ENCODE results near the gene DEPDC7. TPM values are rescaled to one million over a fixed set of nuclear protein-coding genes. Genes with fewer than 3 reads are reported as not detected.

Gene DEPDC7
- total RNA-seq, 1 experiment from 2014 or later: 1.6 TPM

GRCh38 chr11:33062137-33062536 is 46.5 kb downstream of the DEPDC7 start:
- Mint-ChIP-seq H3K27me3 (ENCODE audit: unreplicated experiment) (no peaks in the 10 kb centered on the region), H3K4me1 (ENCODE audit: low read depth, unreplicated experiment) (peaks cover 22% of the 10 kb centered on the region), H3K36me3 (ENCODE audit: insufficient read depth, unreplicated experiment) (peaks cover 5% of the 10 kb centered on the region), H3K9me3 (ENCODE audit: low read depth, unreplicated experiment) (no peaks in the 10 kb centered on the region), H3K4me3 (ENCODE audit: low read depth, unreplicated experiment) (no peak overlapping the region), H3K27ac (ENCODE audit: unreplicated experiment) (no peak overlapping the region)
- DNase-seq: no peak
- CTCF ChIA-PET: interaction anchor here (1.2 kb wide), 1 partner anchor 22 kb away, joined by 4 read pairs; the partner anchor contains the start of gene TCP11L1
- TF ChIP-seq CTCF (IDR thresholded peaks at IDR 0.05; ENCODE audit: unreplicated experiment): no peak
- BruUV-seq (replicated peaks): no TSS peak
- intact Hi-C loops (cut with micrococcal nuclease; ENCODE audit: unreplicated experiment): loop anchor here (10.0 kb wide), 2 partner anchors 167 to 347 kb away; partner anchors contain the start of gene QSER1

GRCh38 chr11:33063326-33063881 is 47.7 kb downstream of the DEPDC7 start:
- intact Hi-C loops (cut with micrococcal nuclease; ENCODE audit: unreplicated experiment): loop anchor here (10.0 kb wide), 2 partner anchors 169 to 349 kb away; partner anchors contain the start of gene QSER1
- CTCF ChIA-PET: interaction anchor here (1.2 kb wide), 1 partner anchor 89 kb away, joined by 3 read pairs; no protein-coding TSS in a partner anchor
- no peaks in the 10 kb centered on the region for H3K27me3 Mint-ChIP-seq (ENCODE audit: unreplicated experiment)
- BruUV-seq (replicated peaks): no TSS peak
- no peak overlapping the region for H3K4me3 Mint-ChIP-seq (ENCODE audit: low read depth, unreplicated experiment)
- no peak for TF ChIP-seq CTCF (IDR thresholded peaks at IDR 0.05; ENCODE audit: unreplicated experiment)
- H3K4me1 Mint-ChIP-seq (ENCODE audit: low read depth, unreplicated experiment): peaks cover 22% of the 10 kb centered on the region
- H3K36me3 Mint-ChIP-seq (ENCODE audit: insufficient read depth, unreplicated experiment): peaks cover 5% of the 10 kb centered on the region
- no peak overlapping the region for H3K27ac Mint-ChIP-seq (ENCODE audit: unreplicated experiment)
- H3K9me3 Mint-ChIP-seq (ENCODE audit: low read depth, unreplicated experiment): no peaks in the 10 kb centered on the region
- no peak for DNase-seq

- Mint-ChIP-seq H3K36me3 (ENCODE audit: insufficient read depth, unreplicated experiment) (peaks cover 5% of the 10 kb centered on the region), H3K4me3 (ENCODE audit: low read depth, unreplicated experiment) (no peak overlapping the region), H3K27ac (ENCODE audit: unreplicated experiment) (no peak overlapping the region), H3K9me3 (ENCODE audit: low read depth, unreplicated experiment) (no peaks in the 10 kb centered on the region), H3K4me1 (ENCODE audit: low read depth, unreplicated experiment) (peaks cover 22% of the 10 kb centered on the region), H3K27me3 (ENCODE audit: unreplicated experiment) (no peaks in the 10 kb centered on the region)
- intact Hi-C loops (cut with micrococcal nuclease; ENCODE audit: unreplicated experiment): loop anchor here (10.0 kb wide), 2 partner anchors 169 to 349 kb away; partner anchors contain the start of gene QSER1
- CTCF ChIA-PET: interaction anchor here (0.5 to 1.2 kb wide), 3 partner anchors 25 to 181 kb away, joined by 3 to 4 read pairs (median 3); no protein-coding TSS in a partner anchor
- DNase-seq: no peak
- no peak for TF ChIP-seq CTCF (IDR thresholded peaks at IDR 0.05; ENCODE audit: unreplicated experiment)
- BruUV-seq (replicated peaks): no TSS peak
Measured at GRCh38 chr11:33064033-33064825, 48.6 kb downstream of the DEPDC7 start.

GRCh38 chr11:33064866-33065265 is 49.2 kb downstream of the DEPDC7 start:
- Mint-ChIP-seq H3K36me3 (ENCODE audit: insufficient read depth, unreplicated experiment) (peaks cover 5% of the 10 kb centered on the region), H3K4me3 (ENCODE audit: low read depth, unreplicated experiment) (no peak overlapping the region), H3K9me3 (ENCODE audit: low read depth, unreplicated experiment) (no peaks in the 10 kb centered on the region), H3K4me1 (ENCODE audit: low read depth, unreplicated experiment) (peaks cover 19% of the 10 kb centered on the region), H3K27ac (ENCODE audit: unreplicated experiment) (no peak overlapping the region), H3K27me3 (ENCODE audit: unreplicated experiment) (no peaks in the 10 kb centered on the region)
- CTCF ChIA-PET: interaction anchor here (0.7 to 1.5 kb wide), 5 partner anchors 11 to 349 kb away, joined by 3 to 5 read pairs (median 4); partner anchors contain the start of gene DEPDC7
- BruUV-seq (replicated peaks): no TSS peak
- intact Hi-C loops (cut with micrococcal nuclease; ENCODE audit: unreplicated experiment): loop anchor here (1.0 to 10.0 kb wide), 6 partner anchors 105 to 350 kb away; partner anchors contain the start of gene QSER1
- no peak for TF ChIP-seq CTCF (IDR thresholded peaks at IDR 0.05; ENCODE audit: unreplicated experiment)
- no peak for DNase-seq

Measured in Calu3 (cell line).